Erythroblast (primary cell): ENCODE data around the gene B9D1.

Experiments used
- GATA1 ChIP-seq: IDR thresholded peaks from 2 replicates; pipeline ENCODE4 v1.6.1; 2011; ENCODE audit warnings: low read depth, mild to moderate bottlenecking, control low read depth, low read length, moderate library complexity
- POLR2A ChIP-seq: IDR thresholded peaks from 2 replicates; pipeline ENCODE4 v1.6.1; 2011; ENCODE audit warnings: mild to moderate bottlenecking, low read length

- TF ChIP-seq GATA1 (no peak), POLR2A (no peak)
Measured at GRCh38 chr17:19359151-19359550, 3.4 kb downstream of the B9D1 start.
